HUES64 (cell line): ENCODE measurements around the gene ADSS1.

Experiments used
- H3K27ac ChIP-seq: 2 replicates; pipeline ENCODE4 v1.7.0; 2013; ENCODE audit warnings: low read depth, low read length, inconsistent platforms
- H3K27me3 ChIP-seq: 2 replicates; pipeline ENCODE4 v1.6.1; 2013; ENCODE audit warnings: mild to moderate bottlenecking, low read length; ENCODE audit not compliant: insufficient read depth
- H3K36me3 ChIP-seq: 2 replicates; pipeline ENCODE4 v1.6.1; 2013; ENCODE audit warnings: mild to moderate bottlenecking, low read length; ENCODE audit not compliant: insufficient read depth
- H3K4me1 ChIP-seq: 2 replicates; pipeline ENCODE4 v1.6.1; 2013; ENCODE audit warnings: mild to moderate bottlenecking, low read length, moderate library complexity; ENCODE audit not compliant: insufficient read depth
- H3K4me3 ChIP-seq: 2 replicates; pipeline ENCODE4 v1.5.1; 2013; ENCODE audit warnings: mild to moderate bottlenecking, low read length, moderate library complexity
- H3K9ac ChIP-seq: 2 replicates; pipeline ENCODE4 v1.6.1; 2013; ENCODE audit warnings: mild to moderate bottlenecking, low read depth, low read length
- H3K9me3 ChIP-seq: 2 replicates; pipeline ENCODE4 v1.6.1; 2013; ENCODE audit warnings: low read depth, low read length; ENCODE audit not compliant: insufficient read depth
- WGBS: fragments of 150-250, 120-280 bp; methylation state at CpG from one replicate; pipeline ENCODE4 v1.1.7; 2013; ENCODE audit warnings: missing lambda C conversion rate; 5-methylcytosine and 5-hydroxymethylcytosine counted together

Gene ADSS1

DNA sequence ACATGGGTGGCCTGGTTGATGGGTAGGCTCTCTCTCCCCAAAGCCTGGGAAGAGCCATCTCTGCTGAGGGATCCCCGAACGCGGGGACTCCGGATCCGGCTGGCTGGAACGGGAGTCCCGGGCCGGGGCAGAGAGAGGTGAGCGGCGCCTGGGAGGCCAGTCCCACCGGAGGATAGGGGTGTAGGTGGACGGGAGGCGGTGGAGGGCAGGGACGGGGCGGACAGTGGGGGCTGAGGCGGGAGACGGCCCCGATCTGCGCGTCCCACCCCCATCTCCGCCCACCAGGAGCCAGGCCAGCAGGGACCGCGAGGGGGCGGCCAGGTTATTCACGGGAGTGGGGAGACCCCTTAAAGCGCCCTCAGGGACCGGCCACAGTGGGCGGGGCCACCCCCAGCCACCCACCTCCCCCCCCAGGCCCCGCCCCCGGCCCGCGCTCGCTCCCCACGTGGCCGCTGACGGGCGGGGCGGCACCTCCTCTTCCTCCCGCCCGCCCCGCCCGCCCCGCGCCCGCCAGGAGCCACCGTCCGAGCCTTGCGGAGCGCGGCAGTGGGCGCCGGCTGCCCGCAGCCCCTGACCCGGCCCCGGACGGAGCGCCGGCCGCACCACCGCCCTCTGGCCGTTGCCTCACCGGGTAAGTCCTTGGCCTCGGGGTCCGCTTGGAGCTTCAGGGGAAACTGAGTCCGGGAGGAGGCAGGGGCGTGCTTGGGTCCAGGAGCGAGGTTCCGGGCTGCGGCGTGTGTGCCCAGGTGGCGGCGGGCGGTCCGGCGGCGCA is 34.7 kb upstream of the ADSS1 start, which contains the start of gene INF2:
TSS of gene INF2 (plus strand) at position 510 of the 772 bp plus-strand sequence. CDS start 11,748 bp downstream, outside the sequence.
- Histone ChIP-seq H3K4me3 (peak within 1 kb of the TSS; percentile 80), H3K4me1 (peaks cover 16% of the 10 kb centered on the region), H3K27ac (peak within 1 kb of the TSS; percentile 18; the same call in 1 of the 2 replicates), H3K9ac (peak within 1 kb of the TSS; percentile 82), H3K27me3 (no peaks in the 10 kb centered on the region), H3K9me3 (no peaks in the 10 kb centered on the region), H3K36me3 (0 out of 2 replicates have a peak, but pooled peaks cover under 1% of the 10 kb centered on the region)
- 2% methylated on average over 75 of the region's 76 CpGs for WGBS

DNA sequence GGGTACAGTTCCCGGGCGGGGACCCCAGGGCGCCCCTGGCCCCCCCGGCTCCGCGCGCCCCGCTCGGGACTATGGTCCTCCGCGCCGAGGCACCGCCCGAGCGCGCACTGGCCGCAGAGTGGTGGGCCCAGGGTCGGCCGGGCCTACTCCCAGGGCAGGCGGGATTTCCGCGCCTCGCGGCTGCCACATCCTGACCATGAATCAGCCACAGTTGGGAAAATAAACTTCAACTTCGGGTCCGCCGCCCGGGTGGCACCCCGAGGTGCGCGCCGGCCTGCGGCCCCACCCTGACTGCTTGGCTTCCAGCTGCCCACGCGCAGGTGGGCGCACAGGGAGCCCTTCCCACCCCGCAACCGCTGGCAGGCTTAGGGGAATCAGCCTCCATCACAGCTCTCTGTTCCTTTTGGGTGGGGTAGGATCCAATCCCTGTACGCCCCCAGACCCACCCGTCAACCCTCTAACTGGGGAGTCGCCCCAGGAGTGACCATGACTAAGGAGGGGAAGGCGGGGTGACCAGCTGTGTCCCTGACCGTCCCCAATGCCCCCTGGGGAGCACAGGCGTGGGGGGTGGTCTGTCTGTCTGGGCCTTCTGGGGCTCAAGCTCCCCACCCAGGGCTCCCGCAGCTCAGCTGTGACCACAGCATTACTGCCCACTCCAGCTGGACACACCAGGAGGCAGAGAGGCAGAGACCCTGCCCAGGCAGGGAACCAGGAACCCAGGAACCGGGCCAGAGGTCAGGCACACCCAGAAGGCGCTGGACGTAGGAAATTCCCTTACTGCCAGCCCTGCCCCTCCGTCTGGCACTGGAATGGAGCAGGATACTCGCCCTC is 33.9 kb upstream of the ADSS1 start:
- no peak overlapping the region for H3K27ac ChIP-seq
- WGBS = 11% methylated on average over 47 of the region's 50 CpGs
- peaks cover 24% of the 10 kb centered on the region for H3K4me1 ChIP-seq
- no peaks in the 10 kb centered on the region for H3K9me3 ChIP-seq
- H3K27me3 ChIP-seq = no peaks in the 10 kb centered on the region
- H3K36me3 ChIP-seq = 0 out of 2 replicates have a peak, but pooled peaks cover 3% of the 10 kb centered on the region
- peak overlapping the region; percentile 82 for H3K9ac ChIP-seq
- H3K4me3 ChIP-seq = peak overlapping the region; percentile 80

DNA sequence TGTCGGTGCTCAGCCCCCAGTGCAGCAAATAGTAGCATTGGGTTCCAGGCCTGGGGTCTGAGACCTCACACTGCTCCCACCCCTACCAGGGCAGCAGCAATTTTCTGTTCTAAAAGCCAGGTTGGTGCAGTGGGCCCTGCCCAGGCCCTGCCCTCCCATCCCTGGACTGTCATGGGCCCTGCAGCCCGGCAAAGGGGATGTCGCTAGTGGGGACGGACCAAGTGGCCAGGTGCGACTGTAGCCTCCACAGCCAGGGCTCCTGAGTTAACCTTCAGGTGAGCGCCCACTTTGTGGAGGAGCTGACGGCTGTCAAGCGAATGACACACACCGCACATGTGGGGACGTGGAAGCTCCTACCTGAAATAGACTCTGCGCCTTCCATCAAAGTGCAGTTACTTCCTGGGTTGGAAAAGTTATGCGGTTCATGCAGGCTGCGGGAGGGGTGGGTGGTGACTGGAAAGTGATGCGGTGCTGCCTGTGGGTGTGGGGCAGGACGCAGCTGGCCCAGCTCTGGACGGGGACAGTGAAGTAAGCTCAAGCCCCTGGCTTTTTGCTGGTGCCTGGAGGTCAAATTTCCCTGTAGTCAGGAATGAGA is 33.1 kb upstream of the ADSS1 start:
- Histone ChIP-seq H3K36me3 (peaks cover 6% of the 10 kb centered on the region; the same call in 1 of the 2 replicates), H3K4me3 (peak overlapping the region; percentile 80; the same call in 1 of the 2 replicates), H3K9ac (no peak overlapping the region), H3K4me1 (peaks cover 26% of the 10 kb centered on the region), H3K9me3 (no peaks in the 10 kb centered on the region), H3K27me3 (no peaks in the 10 kb centered on the region), H3K27ac (no peak overlapping the region)
- WGBS = 85% methylated on average over 16 of the region's 16 CpGs

DNA sequence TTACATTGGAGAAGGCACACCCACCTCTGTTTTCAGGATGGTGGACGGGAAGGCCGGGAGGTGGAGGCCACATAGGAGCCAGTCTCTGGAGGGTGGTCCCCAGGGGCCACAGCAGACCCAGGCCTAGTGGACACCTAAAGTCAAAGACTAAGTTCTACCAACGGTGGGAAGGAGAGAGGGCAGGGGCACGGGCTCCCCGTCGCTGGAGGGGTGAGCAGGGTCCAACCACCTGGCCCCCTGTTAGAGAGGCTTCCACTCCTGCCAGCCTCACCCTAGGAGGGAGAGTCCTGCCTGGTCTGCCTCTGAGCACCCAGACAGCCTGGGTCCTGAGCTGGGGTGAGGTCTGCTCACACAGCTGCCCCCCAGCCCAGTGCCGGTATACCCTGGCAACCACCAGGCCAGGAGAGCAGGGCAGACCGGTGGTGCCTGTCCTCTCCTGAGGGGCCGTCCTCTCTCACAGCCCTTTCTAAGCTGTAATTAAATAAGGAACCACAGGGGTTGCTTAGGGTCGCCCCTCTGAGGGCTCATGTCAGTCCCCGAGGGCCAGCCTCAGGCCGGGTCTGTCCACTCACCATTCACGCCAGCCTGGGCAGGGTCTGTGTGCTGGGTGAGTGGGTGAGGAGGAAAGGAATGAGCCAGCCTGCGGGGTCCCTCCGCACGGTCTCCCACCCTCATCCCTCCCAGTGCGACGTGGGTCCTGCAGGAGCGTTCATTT is 32.3 kb upstream of the ADSS1 start:
- no peaks in the 10 kb centered on the region for H3K27me3 ChIP-seq
- no peaks in the 10 kb centered on the region for H3K9me3 ChIP-seq
- no peak overlapping the region for H3K4me3 ChIP-seq
- no peak overlapping the region for H3K9ac ChIP-seq
- H3K27ac ChIP-seq = no peak overlapping the region
- 87% methylated on average over 19 of the region's 19 CpGs for WGBS
- peaks cover 11% of the 10 kb centered on the region; the same call in 1 of the 2 replicates for H3K36me3 ChIP-seq
- H3K4me1 ChIP-seq = peaks cover 26% of the 10 kb centered on the region

DNA sequence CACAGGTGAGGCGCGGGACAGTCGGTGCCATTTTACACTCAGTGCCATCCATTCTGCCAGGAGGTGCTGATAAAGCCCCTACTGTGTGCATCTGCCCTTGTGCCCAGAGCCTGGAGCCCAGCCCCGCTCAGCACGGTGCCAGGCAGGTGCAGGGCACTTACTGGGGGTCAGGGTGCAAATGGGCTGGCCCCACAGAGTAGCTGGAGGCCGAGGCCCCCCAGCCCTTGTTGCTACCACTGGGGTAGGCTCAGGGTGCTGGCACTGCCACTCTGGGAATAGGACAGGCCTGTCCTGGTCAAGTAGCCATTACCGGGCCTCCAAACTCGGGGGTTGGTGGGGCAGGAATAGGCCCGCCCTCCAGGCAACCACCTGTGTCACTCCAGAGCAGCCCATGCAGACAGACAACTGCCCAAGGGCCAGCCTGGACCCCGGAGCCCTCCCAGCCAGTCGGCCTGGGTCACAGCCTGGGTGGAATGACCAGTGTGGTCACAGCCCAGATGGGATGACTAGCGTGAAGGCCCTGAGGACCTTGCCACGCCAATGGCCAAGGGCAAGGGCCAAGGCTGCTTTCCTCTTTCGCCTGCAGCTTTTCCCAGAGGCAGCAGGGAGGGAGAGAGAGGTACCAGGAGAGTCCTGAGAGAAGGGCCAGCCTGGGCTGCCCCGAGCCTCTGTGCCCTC is 31.6 kb upstream of the ADSS1 start:
- 89% methylated on average over 15 of the region's 15 CpGs for WGBS
- no peak overlapping the region for H3K27ac ChIP-seq
- no peak overlapping the region for H3K4me3 ChIP-seq
- H3K27me3 ChIP-seq = no peaks in the 10 kb centered on the region
- no peak overlapping the region; the same call in 1 of the 2 replicates for H3K9ac ChIP-seq
- peaks cover 26% of the 10 kb centered on the region for H3K4me1 ChIP-seq
- H3K9me3 ChIP-seq = no peaks in the 10 kb centered on the region
- H3K36me3 ChIP-seq = peaks cover 11% of the 10 kb centered on the region; the same call in 1 of the 2 replicates

DNA sequence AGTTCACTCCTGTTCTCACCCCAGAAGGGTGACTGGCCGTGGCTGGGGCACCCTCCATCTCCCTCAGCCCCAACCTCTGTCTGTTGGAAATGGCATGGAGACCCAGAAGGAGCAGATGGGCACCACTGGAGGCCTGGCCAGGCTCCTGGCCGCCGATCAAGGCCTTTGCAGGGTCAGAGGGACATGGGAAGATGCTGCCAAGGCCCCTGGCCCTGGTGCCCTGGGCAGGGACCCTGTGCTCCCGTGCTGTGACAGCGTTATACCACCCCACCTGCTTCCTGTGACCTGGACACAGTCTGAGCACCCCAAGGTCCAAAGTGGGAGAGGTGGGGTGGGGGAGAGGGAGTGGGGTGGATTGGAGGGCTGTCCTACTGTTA is 31.1 kb upstream of the ADSS1 start:
- H3K9ac ChIP-seq = no peak overlapping the region; the same call in 1 of the 2 replicates
- H3K4me3 ChIP-seq = no peak overlapping the region
- WGBS = 91% methylated on average over 5 of the region's 5 CpGs
- no peak overlapping the region for H3K27ac ChIP-seq
- peaks cover 22% of the 10 kb centered on the region for H3K4me1 ChIP-seq
- H3K9me3 ChIP-seq = no peaks in the 10 kb centered on the region
- no peaks in the 10 kb centered on the region for H3K27me3 ChIP-seq
- peaks cover 11% of the 10 kb centered on the region; the same call in 1 of the 2 replicates for H3K36me3 ChIP-seq

DNA sequence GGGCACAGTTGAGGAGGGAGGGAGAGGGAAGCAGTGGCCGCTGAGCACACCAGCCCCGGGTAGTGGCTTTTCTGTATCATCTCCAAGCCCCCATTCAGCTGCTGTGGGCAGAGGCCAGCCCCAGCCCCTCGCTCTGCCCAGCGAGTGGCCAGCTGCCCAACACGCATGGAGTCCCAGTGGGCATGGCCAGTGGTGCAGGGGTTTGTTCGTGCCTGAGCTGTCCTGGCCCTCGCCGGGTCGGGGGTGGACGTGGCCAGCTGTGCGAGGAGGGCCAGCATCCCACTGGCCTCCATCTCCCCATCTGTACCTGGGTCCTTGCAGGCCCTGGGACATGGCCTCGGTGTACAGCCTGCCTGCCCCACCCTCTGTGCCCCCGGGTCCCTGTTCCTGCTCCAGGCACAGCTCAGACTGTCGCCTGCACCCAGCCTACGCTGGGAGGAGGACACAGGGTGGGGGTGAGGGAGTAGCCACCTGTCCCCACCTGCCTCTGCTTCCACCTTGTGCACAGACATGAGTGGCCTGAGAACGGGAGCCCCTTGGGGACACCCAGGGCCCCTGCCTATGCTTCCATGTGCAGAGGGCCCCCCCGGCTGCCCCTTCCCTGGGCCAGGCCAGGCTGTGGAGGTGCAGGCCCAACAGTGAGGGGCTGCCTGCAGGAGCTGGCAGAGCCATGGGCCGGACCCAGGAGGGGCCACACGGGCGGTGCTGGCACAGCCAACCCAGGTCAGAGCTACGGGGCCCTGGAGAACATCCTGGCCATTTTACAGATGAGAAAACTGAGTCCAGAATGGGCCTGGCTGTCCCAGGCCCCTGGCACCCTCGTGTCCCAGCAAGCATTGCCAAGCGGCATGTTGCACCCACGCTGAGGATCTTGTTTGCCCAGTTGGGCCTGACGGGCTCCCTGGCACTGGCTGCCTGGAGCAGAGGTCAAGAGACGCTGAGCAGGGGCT is 30.3 kb upstream of the ADSS1 start:
- Histone ChIP-seq H3K27me3 (no peaks in the 10 kb centered on the region), H3K9me3 (no peaks in the 10 kb centered on the region), H3K36me3 (peaks cover 11% of the 10 kb centered on the region; the same call in 1 of the 2 replicates), H3K4me1 (peaks cover 15% of the 10 kb centered on the region), H3K27ac (no peak overlapping the region), H3K4me3 (no peak overlapping the region), H3K9ac (no peak overlapping the region)
- 90% methylated on average over 26 of the region's 26 CpGs for WGBS

DNA sequence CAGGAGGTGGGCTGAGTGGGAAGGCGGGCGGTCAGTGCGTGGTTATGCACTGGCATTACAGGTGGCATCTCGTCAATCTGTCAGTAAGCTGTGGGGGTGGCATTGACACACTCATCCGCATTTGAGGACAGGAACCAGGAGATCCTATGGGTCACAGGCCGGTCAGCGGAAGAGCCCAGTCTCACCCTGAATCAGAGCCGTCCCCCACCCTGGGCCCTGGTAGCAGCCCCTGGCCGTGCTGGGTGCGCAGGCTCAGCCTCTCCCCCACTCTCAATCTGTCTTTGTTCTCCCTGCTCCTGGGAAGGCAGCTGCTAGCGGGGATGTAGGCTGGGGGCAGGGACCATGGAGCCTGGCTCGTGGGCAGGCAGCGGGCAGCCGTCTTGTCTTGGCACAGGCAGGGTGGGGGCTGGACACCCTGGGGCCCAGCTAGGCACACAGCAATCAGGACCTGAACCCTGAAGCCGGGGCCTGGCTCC is 29.5 kb upstream of the ADSS1 start:
- no peaks in the 10 kb centered on the region for H3K27me3 ChIP-seq
- peak overlapping the region; percentile 47 for H3K9ac ChIP-seq
- H3K4me3 ChIP-seq = no peak overlapping the region
- H3K27ac ChIP-seq = peak overlapping the region; percentile 52; the same call in 1 of the 2 replicates
- peaks cover 14% of the 10 kb centered on the region for H3K4me1 ChIP-seq
- peaks cover 11% of the 10 kb centered on the region; the same call in 1 of the 2 replicates for H3K36me3 ChIP-seq
- no peaks in the 10 kb centered on the region for H3K9me3 ChIP-seq
- WGBS = 82% methylated on average over 15 of the region's 15 CpGs

DNA sequence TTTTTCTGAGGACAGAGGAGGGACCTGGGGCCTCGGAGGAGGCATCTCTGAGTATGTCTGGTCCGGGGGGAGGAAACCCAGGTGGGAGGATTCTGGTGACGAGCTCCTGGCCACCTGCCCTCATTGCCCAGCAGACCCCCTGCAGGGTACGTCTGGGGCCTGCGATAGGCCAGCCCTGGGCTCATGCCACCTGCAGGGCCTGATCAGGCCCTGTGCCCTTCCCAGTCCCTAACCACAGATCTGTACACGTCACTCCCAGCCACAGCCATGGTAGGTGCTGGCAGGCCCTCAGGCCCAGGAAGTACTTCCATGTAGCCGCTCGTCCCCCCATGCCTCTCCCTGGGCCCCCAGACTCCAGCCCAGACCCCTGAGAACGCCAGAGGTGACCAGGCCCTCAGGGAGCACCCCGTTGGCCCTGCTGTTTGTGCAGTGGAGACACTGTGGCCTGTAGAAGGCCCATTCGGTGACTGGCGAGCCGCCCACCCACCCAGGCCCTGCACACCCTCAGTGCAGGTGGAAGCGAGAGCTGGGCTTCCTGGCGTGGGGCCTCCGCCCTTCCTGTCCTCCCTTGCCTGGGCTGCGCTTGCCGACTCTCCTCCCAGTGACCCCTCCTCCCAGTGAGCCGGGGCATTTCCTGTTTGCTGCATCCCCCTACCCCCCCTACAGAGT is 28.9 kb upstream of the ADSS1 start:
- Histone ChIP-seq H3K4me3 (no peak overlapping the region), H3K9me3 (no peaks in the 10 kb centered on the region), H3K9ac (peak overlapping the region; percentile 47), H3K27ac (peak overlapping the region; percentile 49), H3K27me3 (no peaks in the 10 kb centered on the region), H3K36me3 (peaks cover 11% of the 10 kb centered on the region; the same call in 1 of the 2 replicates), H3K4me1 (peaks cover 14% of the 10 kb centered on the region)
- WGBS = 67% methylated on average over 19 of the region's 19 CpGs
